ENCODE data around the gene TMEM179. TPM values are rescaled to one million over a fixed set of nuclear protein-coding genes. Genes with fewer than 3 reads are reported as not detected.

The TMEM179 gene
- total and polyA plus RNA-seq, 2 donors (not counting 3 experiments of a cell fraction or from before 2014, with no cell fraction given), result 0.14 TPM; not detected in 1

- dilution Hi-C loops (cut with MboI; ENCODE audit: extremely low pct_ligation_motif_present, low sequenced_read_pairs) (no loop called here), intact Hi-C loops (cut with micrococcal nuclease) (no loop called here)
- Histone ChIP-seq H4K20me1 (replicated peaks; ENCODE audit: control insufficient read depth, extremely low read depth, insufficient read depth, low read length) (no peaks in the 10 kb centered on the region), H3K4me1 (ENCODE audit: control insufficient read depth, extremely low read depth, insufficient read depth, low read length) (no peaks in the 10 kb centered on the region), H3K9ac (replicated peaks; ENCODE audit: extremely low read depth, insufficient read depth, low read length) (no peak overlapping the region), H3K27me3 (ENCODE audit: control insufficient read depth in 2 of 2, insufficient read depth in 2 of 2, low read length in 2 of 2) (no peaks in the 10 kb centered on the region), H3K9me1 (replicated peaks; ENCODE audit: control insufficient read depth, extremely low read depth, insufficient read depth, low read length) (no peaks in the 10 kb centered on the region), H3K4me2 (ENCODE audit: insufficient read depth, low read length) (no peak overlapping the region), H3K4me3 (replicated peaks in 1 of 3; ENCODE audit: insufficient read depth in 1 of 3, low read depth in 1 of 3, low read length in 3 of 3) (no peak overlapping the region), H3K9me3 (replicated peaks; ENCODE audit: control insufficient read depth, insufficient read depth, low read length) (no peaks in the 10 kb centered on the region), H2AFZ (ENCODE audit: low read depth, low read length) (no peak overlapping the region), H3K27ac (ENCODE audit: insufficient read depth, low read depth, low read length) (no peak overlapping the region), H3K79me2 (ENCODE audit: control insufficient read depth, insufficient read depth, low read length) (no peaks in the 10 kb centered on the region), H3K36me3 (ENCODE audit: control insufficient read depth in 2 of 2, extremely low read depth in 1 of 2, insufficient read depth in 2 of 2, low read length in 2 of 2) (no peaks in the 10 kb centered on the region)
- no TSS peak for BruUV-seq (replicated peaks)
- POLR2A ChIA-PET, result no interaction called here
- DNase-seq (ENCODE audit: low read depth, low spot score) (no peak), FAIRE-seq (no peak)
- TF ChIP-seq POLR2AphosphoS5 (IDR thresholded peaks at IDR 0.05; ENCODE audit: insufficient read depth, low read depth, low read length) (no peak), FOS (IDR thresholded peaks at IDR 0.05; ENCODE audit: borderline replicate concordance, insufficient read depth, low read length) (no peak), CTCF (IDR thresholded peaks at IDR 0.05; ENCODE audit: extremely low read depth in 1 of 2, insufficient read depth in 1 of 2, low read depth in 1 of 2, low read length in 2 of 2) (no peak), JUN (IDR thresholded peaks at IDR 0.05; ENCODE audit: borderline replicate concordance, insufficient read depth, insufficient read length, low read depth) (no peak), POLR2A (IDR thresholded peaks at IDR 0.05; ENCODE audit: low read depth, low read length) (no peak), EZH2 (IDR thresholded peaks at IDR 0.05; ENCODE audit: borderline replicate concordance, low read depth, low read length, severe bottlenecking) (no peak)
- CTCF ChIA-PET, result no interaction called here
Observed at GRCh38 chr14:104591506-104592291, 12.9 kb downstream of the TMEM179 start.

All from endothelial cell of umbilical vein (primary cell).